Upper lobe of left lung (tissue), 6 donors: Measurements from ENCODE around the gene TRAP1. TPM values are rescaled to one million over a fixed set of nuclear protein-coding genes. Genes with fewer than 3 reads are reported as not detected.

Experiments used
- ATAC-seq, 2 donors: fragments of 200-7000 bp; cut with Tn5 transposase; one replicate each; pipeline ENCODE4 v1.9.1; 2022; ENCODE audit warnings: mild to moderate bottlenecking in 2 of 2, moderate library complexity in 2 of 2; ENCODE audit not compliant: low FRiP score in 2 of 2
- DNase-seq, 2 donors: peaks; one replicate each; pipeline ENCODE4 v3.0.0-alpha.2; 2019 to 2020
- H3K27ac ChIP-seq, 4 donors: fragments of 200-600 bp; sonication (generic); one replicate each; pipeline ENCODE4 v1.5.1; 2016 to 2019
- H3K27me3 ChIP-seq, 4 donors: fragments of 200-600 bp; sonication (generic); one replicate each; pipeline ENCODE4 v1.5.1; 2017 to 2019
- H3K36me3 ChIP-seq, 4 donors: fragments of 200-600 bp; sonication (generic); one replicate each; pipeline ENCODE4 v1.5.1; 2016 to 2019
- H3K4me1 ChIP-seq, 4 donors: fragments of 200-600 bp; sonication (generic); one replicate each; pipeline ENCODE4 v1.5.1; 2018 to 2019
- H3K4me3 ChIP-seq, 4 donors: fragments of 200-600 bp; sonication (generic); one replicate each; pipeline ENCODE4 v1.5.1; 2017 to 2019; ENCODE audit warnings: mild to moderate bottlenecking in 2 of 4, moderate library complexity in 1 of 4
- H3K9me3 ChIP-seq, 4 donors: fragments of 200-600 bp; sonication (generic); one replicate each; pipeline ENCODE4 v1.5.1; 2018 to 2019
- EP300 ChIP-seq, 4 donors: sonication (generic); formaldehyde crosslinking; IDR thresholded peaks; one replicate each; pipeline ENCODE4 v1.5.1; 2017; ENCODE audit warnings: antibody characterized with exemption in 4 of 4, control low read depth in 2 of 4
- POLR2A ChIP-seq, 4 donors: fragments of 450-650 bp; IDR thresholded peaks; one replicate each; pipeline ENCODE4 v1.5.1; 2016 to 2017; ENCODE audit warnings: antibody characterized with exemption in 4 of 4, mild to moderate bottlenecking in 2 of 4
- POLR2AphosphoS5 ChIP-seq, 2 donors: sonication (generic); formaldehyde crosslinking; IDR thresholded peaks; one replicate each; pipeline ENCODE4 v1.5.1; 2017; ENCODE audit warnings: antibody characterized with exemption in 2 of 2
- WGBS, 2 donors: methylation state at CpG; one replicate each; pipeline ENCODE4 v1.1.5; 2017 to 2018; 5-methylcytosine and 5-hydroxymethylcytosine counted together
- total RNA-seq, 6 donors: library from RNA; depleted of rRNA in 4 of 6; stranded (reverse); fragments of >200 nt in 4 of 6; gene quantifications; one replicate each; pipeline versions ENCODE4 v1.1.0 to v1.2.1, GENCODE V29; 2016 to 2021
- TF ChIP-seq, protein P1 (sequence below), 6 experiments: fragments of 450-650 bp in 4 of 6; fragments of 200-600 bp in 2 of 6; sonication (generic) in 2 of 6; IDR thresholded peaks; one replicate each; pipeline ENCODE4 v1.5.1; 2016 to 2019; ENCODE audit warnings: antibody characterized with exemption in 6 of 6
- donor health status: DM: no; HTN: no; CAD: no; lungs with moderate emphysema.
- donor health status: DM: no; HTN: yes; CAD: no; lungs with severe emphysema.

TRAP1 gene
- total RNA-seq, 6 donors from 2014 or later, result 48.0 to 81.7 (median 55.0) TPM

DNA sequence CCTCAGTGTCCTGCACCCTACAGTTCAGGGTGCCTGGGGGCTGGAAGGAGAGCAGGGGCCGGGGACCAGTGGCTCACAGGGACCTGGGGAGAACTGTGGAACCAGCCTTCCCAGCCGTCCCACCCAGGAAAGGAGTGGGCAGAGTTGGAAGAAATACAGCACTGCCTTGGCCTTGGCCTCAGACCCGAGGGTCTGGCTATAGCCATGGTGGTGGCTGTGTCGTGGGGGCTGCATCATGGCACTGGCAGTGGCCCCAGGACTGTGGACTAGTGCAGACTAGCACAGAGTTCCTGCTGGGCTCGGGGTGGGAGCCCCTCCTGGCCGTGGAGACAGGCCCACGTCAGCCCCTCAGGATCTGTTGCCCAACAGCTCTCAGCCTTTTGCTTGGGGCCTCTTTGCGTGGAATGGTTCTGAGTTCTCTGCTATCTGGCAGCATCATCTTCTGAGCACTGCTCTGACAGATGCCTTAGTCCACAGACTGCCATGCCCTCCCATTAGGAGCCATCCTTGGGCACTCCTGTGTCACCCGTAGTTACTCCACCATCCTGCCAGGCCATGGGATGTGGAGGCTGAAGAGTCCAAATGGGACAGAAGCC, 75.4 kb downstream of the TRAP1 start:
- Histone ChIP-seq H3K27ac (no peak overlapping the region), H3K4me3 (no peak overlapping the region), H3K9me3 (no peaks in the 10 kb centered on the region), H3K4me1 (peaks cover 0 to 12% (median 8%) of the 10 kb centered on the region in 4 donors), H3K36me3 (peaks cover 0 to 39% (median 22%) of the 10 kb centered on the region in 4 donors), H3K27me3 (no peaks in the 10 kb centered on the region)
- whole genome bisulfite sequencing, 2 donors, result 84 to 96% methylated on average over 6 to 7 of the region's 9 CpGs
- ATAC-seq (no peak), DNase-seq (peak in 1 of 2 donors; percentile 6)
- TF ChIP-seq EP300 (IDR thresholded peaks at IDR 0.05) (no peak), POLR2AphosphoS5 (IDR thresholded peaks at IDR 0.05) (no peak), POLR2A (IDR thresholded peaks at IDR 0.05) (no peak)
- TF ChIP-seq, protein P1, sequence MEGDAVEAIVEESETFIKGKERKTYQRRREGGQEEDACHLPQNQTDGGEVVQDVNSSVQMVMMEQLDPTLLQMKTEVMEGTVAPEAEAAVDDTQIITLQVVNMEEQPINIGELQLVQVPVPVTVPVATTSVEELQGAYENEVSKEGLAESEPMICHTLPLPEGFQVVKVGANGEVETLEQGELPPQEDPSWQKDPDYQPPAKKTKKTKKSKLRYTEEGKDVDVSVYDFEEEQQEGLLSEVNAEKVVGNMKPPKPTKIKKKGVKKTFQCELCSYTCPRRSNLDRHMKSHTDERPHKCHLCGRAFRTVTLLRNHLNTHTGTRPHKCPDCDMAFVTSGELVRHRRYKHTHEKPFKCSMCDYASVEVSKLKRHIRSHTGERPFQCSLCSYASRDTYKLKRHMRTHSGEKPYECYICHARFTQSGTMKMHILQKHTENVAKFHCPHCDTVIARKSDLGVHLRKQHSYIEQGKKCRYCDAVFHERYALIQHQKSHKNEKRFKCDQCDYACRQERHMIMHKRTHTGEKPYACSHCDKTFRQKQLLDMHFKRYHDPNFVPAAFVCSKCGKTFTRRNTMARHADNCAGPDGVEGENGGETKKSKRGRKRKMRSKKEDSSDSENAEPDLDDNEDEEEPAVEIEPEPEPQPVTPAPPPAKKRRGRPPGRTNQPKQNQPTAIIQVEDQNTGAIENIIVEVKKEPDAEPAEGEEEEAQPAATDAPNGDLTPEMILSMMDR (IDR thresholded peaks at IDR 0.05), result no peak

DNA sequence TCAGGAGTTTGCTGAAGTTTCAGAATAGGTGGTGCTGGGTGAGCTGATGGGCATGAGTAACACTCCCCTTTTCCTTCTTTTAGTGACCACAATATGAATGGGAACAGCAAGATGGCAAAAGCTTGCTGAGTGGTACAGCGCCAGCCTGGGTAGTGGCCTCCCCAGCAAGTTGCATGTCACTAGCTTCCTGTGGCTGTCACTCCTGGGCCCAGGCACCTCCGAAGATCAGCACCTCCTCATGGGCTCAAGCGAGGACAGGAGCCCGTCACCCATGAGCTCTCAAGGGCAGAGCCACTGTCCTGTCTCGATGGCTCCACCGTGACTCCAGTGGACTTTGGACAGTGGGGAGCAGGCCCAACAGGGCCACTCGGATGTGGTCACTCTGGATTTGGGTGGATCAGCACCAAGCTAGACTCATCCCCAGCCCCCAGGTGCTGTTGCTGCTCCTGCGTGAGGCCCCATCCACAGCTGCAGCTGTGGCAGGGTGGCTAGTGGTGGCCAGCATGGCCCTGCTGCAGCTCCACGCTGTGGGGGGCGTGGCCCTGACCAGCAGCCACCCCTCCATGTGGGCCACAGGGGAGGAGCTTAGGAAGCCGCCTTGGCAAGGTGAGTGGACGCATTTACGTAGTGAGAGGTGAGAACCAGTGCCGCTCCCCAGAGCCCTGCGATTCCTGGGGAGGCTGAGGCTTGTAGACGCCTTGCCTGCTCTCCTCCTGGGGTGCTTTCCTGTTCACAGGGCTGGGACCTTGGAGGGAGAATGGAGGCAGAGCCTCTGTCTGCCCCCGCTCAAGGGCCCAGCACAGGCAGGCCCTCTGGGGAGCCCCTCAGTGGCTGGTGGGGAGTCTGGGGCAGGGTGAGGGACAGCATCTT, 76.5 kb downstream of the TRAP1 start:
- Histone ChIP-seq H3K27ac (no peak overlapping the region), H3K4me1 (peaks cover 0 to 17% (median 9%) of the 10 kb centered on the region in 4 donors), H3K27me3 (no peaks in the 10 kb centered on the region), H3K9me3 (no peaks in the 10 kb centered on the region), H3K4me3 (no peak overlapping the region), H3K36me3 (peaks cover 0 to 39% (median 22%) of the 10 kb centered on the region in 4 donors)
- 93 to 98% methylated on average over 2 to 17 of the region's 17 CpGs for WGBS, 2 donors
- ATAC-seq, result no peak
- no peak for DNase-seq
- TF ChIP-seq POLR2AphosphoS5 (IDR thresholded peaks at IDR 0.05) (no peak), POLR2A (IDR thresholded peaks at IDR 0.05) (no peak), EP300 (IDR thresholded peaks at IDR 0.05) (no peak)
- TF ChIP-seq, protein P1 (IDR thresholded peaks at IDR 0.05), result no peak

DNA sequence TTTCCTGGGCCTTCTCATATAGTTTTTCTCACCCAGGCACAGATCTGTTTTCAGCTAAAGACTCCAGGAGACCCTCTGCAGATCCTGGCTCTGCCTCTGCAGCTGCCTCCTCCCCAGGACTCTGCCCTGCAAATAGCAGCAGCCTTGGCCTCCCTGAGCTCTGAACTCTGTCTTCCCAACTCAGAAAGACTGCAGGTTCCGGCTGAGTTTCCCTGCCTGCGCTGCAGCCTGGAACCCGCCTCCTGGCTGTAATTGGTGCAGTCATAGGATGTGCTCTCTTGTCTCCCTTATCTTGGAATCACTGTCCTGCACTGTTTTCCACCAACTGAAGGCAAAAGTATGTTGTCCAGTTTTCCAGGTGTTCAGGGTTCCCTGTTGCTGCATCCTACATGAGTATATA, 77.1 kb downstream of the TRAP1 start:
- WGBS, 2 donors, result 94 to 96% methylated on average over 3 of the region's 3 CpGs
- Histone ChIP-seq H3K27me3 (no peaks in the 10 kb centered on the region), H3K36me3 (peaks cover 0 to 35% (median 22%) of the 10 kb centered on the region in 4 donors), H3K9me3 (no peaks in the 10 kb centered on the region), H3K4me3 (no peak overlapping the region), H3K4me1 (peaks cover 0 to 17% (median 9%) of the 10 kb centered on the region in 4 donors), H3K27ac (no peak overlapping the region)
- TF ChIP-seq, protein P1 (IDR thresholded peaks at IDR 0.05), result no peak
- no peak for TF ChIP-seq POLR2A (IDR thresholded peaks at IDR 0.05)
- no peak for TF ChIP-seq POLR2AphosphoS5 (IDR thresholded peaks at IDR 0.05)
- no peak for TF ChIP-seq EP300 (IDR thresholded peaks at IDR 0.05)
- ATAC-seq, result no peak
- no peak for DNase-seq

DNA sequence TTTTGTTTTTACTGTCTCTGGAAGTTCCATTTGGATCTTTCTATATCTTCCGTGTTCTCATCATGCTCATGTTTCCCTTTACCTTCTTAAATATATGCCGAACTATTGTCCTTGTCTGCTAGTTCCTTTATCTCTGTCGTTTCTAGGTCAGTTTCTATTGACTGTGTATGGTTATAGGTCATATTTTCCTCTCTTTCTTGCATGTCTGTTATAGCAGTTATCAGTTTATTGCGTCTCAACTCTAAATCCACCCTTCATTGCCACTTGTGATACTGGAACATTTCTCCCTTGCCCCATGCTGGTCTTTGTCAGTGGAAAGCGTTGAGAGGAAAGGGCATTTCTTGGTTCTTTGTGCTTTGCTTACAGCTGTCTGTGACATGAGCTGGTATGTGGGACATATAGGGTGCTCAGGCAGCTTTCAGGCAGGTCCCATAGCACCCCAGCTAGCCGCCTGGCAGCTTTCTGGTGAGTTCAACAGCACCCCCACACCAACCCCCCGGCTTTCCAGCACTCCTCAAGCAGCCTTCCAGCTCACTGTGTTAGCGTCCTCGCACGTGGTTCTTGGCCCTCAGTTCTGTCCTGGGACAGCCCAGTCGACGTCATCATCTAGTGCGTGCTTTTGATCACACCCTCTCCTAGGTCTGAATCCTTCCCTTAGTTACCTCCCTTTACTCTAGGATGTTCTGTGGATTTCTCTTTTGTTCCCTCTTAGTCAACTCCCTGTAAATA, 78.2 kb downstream of the TRAP1 start:
- H3K27me3 ChIP-seq, result no peaks in the 10 kb centered on the region
- peaks cover 0 to 35% (median 21%) of the 10 kb centered on the region in 4 donors for H3K36me3 ChIP-seq
- WGBS, 2 donors, result 94 to 97% methylated on average over 13 of the region's 13 CpGs
- H3K4me1 ChIP-seq, result peaks cover 0 to 17% (median 9%) of the 10 kb centered on the region in 4 donors
- ATAC-seq (peak in 1 of 2 donors; percentile 54), DNase-seq (peak in 1 of 2 donors; percentile 8)
- no peak overlapping the region for H3K27ac ChIP-seq
- H3K4me3 ChIP-seq, result no peak overlapping the region
- no peaks in the 10 kb centered on the region for H3K9me3 ChIP-seq
- TF ChIP-seq EP300 (IDR thresholded peaks at IDR 0.05) (no peak), POLR2A (IDR thresholded peaks at IDR 0.05) (no peak), POLR2AphosphoS5 (IDR thresholded peaks at IDR 0.05) (no peak)
- TF ChIP-seq, protein P1 (IDR thresholded peaks at IDR 0.05), result no peak
